HepG2 (cell line): ENCODE results near the gene COL4A6. TPM values are rescaled to one million over a fixed set of nuclear protein-coding genes. Genes with fewer than 3 reads are reported as not detected.

Experiments
- ATAC-seq: fragments of 200-7000 bp; cut with Tn5 transposase; 3 replicates; pipeline ENCODE4 v1.9.1; 2020; ENCODE audit warnings: mild to moderate bottlenecking, moderate library complexity
- BruUV-seq: library from RNA; stranded (reverse); fragments of 400-500 nt; replicated peaks from 2 replicates; lab custom pipeline; 2021; lab: Mats Ljungman, UMichigan
- CTCF ChIA-PET: fragments of 300-600 bp; formaldehyde crosslinking; extraction: SDS; loops from one replicate; lab custom pipeline; 2021; ENCODE audit warnings: low total read pairs, inconsistent platforms, low intra/inter-chr PET ratio; lab: Yijun Ruan, JAX
- POLR2A ChIA-PET: fragments of 350-600 bp; sonication (Branson Sonifier 250); formaldehyde crosslinking; loops from one replicate; lab custom pipeline; 2020; ENCODE audit warnings: antibody characterized with exemption, inconsistent platforms; lab: Yijun Ruan, JAX
- DNase-seq: peaks from one replicate; pipeline ENCODE4 v3.0.0-alpha.2; 2015; ENCODE audit warnings: low spot score
- FAIRE-seq: peaks from 3 replicates; lab custom pipeline; 2011; peaks lifted over from hg19 to GRCh38; lab: Jason Lieb, UNC
- H2AFZ ChIP-seq: one replicate; pipeline ENCODE4 v1.6.1; 2011; ENCODE audit warnings: low read length, inconsistent platforms
- H3K27ac ChIP-seq: fragments of 300-600 bp; 3 replicates; pipeline ENCODE4 v1.8.0; 2011; ENCODE audit warnings: mixed run types, mild to moderate bottlenecking, mixed read lengths, low read length, inconsistent platforms; ENCODE audit not compliant: insufficient read depth; ENCODE audit errors: extremely low read length
- H3K27me3 ChIP-seq, 2 experiments: fragments of 200-600 bp in 1 of 2; 2 replicates in 1 of 2; 3 replicates in 1 of 2; pipeline versions ENCODE4 v1.6.0 to v1.8.0; 2011; ENCODE audit warnings: low read length in 2 of 2, mild to moderate bottlenecking in 2 of 2, moderate library complexity in 2 of 2, inconsistent platforms in 1 of 2; ENCODE audit not compliant: insufficient read depth in 2 of 2, control insufficient read depth in 1 of 2
- H3K36me3 ChIP-seq, 2 experiments: fragments of 200-600 bp in 1 of 2; replicated peaks in 1 of 2; 2 replicates in 1 of 2; 3 replicates in 1 of 2; pipeline versions ENCODE4 v1.5.1 to v1.8.0; 2011; ENCODE audit warnings: low read length in 2 of 2, inconsistent platforms in 1 of 2; ENCODE audit not compliant: insufficient read depth in 2 of 2, control insufficient read depth in 1 of 2
- H3K4me1 ChIP-seq: 2 replicates; pipeline ENCODE4 v1.5.1; 2012; ENCODE audit warnings: low read length, inconsistent platforms; ENCODE audit not compliant: insufficient read depth
- H3K4me2 ChIP-seq: 2 replicates; pipeline ENCODE4 v1.6.0; 2011; ENCODE audit warnings: low read depth, low read length, inconsistent platforms
- H3K4me3 ChIP-seq, 3 experiments: fragments of 200-600 bp in 1 of 3; sonication (generic), shearing (Covaris generic) in 1 of 3; replicated peaks in 1 of 3; 2 replicates each; pipeline ENCODE4 v1.5.1; 2011 to 2016; ENCODE audit warnings: low read length in 3 of 3, inconsistent platforms in 2 of 3, low read depth in 2 of 3, mild to moderate bottlenecking in 2 of 3, control low read depth in 1 of 3, mixed read lengths in 1 of 3; ENCODE audit not compliant: insufficient read depth in 1 of 3
- H3K79me2 ChIP-seq: one replicate; pipeline ENCODE4 v1.6.1; 2011; ENCODE audit warnings: low read length, inconsistent platforms; ENCODE audit not compliant: insufficient read depth
- H3K9ac ChIP-seq: 2 replicates; pipeline ENCODE4 v1.6.0; 2011; ENCODE audit warnings: mild to moderate bottlenecking, low read depth, low read length, inconsistent platforms; ENCODE audit not compliant: insufficient read depth
- H3K9me3 ChIP-seq: 2 replicates; pipeline ENCODE4 v1.5.1; 2012; ENCODE audit warnings: mild to moderate bottlenecking, low read length
- H4K20me1 ChIP-seq: 2 replicates; pipeline ENCODE4 v1.6.0; 2011; ENCODE audit warnings: inconsistent platforms, mild to moderate bottlenecking, low read length, moderate library complexity; ENCODE audit not compliant: insufficient read depth
- KDM4B ChIP-seq: sonication (generic); formaldehyde crosslinking; IDR thresholded peaks from 2 replicates; pipeline ENCODE4 v1.4.0; 2020; ENCODE audit warnings: missing genetic modification reagents
- TEAD2 ChIP-seq: sonication (generic); formaldehyde crosslinking; IDR thresholded peaks from 2 replicates; pipeline ENCODE4 v1.9.0; 2021; ENCODE audit warnings: missing genetic modification reagents
- ZNF766 ChIP-seq: sonication (generic); formaldehyde crosslinking; IDR thresholded peaks from 2 replicates; pipeline ENCODE4 v1.5.0; 2020; ENCODE audit warnings: missing genetic modification reagents, borderline replicate concordance
- ZSCAN29 ChIP-seq: sonication (generic); formaldehyde crosslinking; conservative IDR thresholded peaks from 2 replicates; pipeline ENCODE4 v1.4.0; 2020; ENCODE audit warnings: mild to moderate bottlenecking, missing genetic modification reagents
- WGBS: methylation state at CpG from one replicate; pipeline ENCODE4 v1.1.6; 2017; ENCODE audit warnings: low lambda C conversion rate; 5-methylcytosine and 5-hydroxymethylcytosine counted together
- in situ Hi-C: cut with HindIII; loops from 2 replicates; pipeline ENCODE4 v1.10.0; 2017; ENCODE audit warnings: low pct_unique_long_range_greater_than_20kb; ENCODE audit not compliant: extremely low pct_ligation_motif_present
- intact Hi-C: fragments of 100-400 bp; cut with micrococcal nuclease; formaldehyde crosslinking; loops from one replicate; pipeline ENCODE4 v1.10.0; 2022; ENCODE audit not compliant: unreplicated experiment
- polyA plus RNA-seq, 8 experiments: library from polyadenylated mRNA; depleted of rRNA in 3 of 8; stranded (reverse) in 7 of 8; unstranded in 1 of 8; fragments of >200 nt; fragmentation: Illumina TruSeq in 4 of 8; extraction: Trizol in 4 of 8; gene quantifications; 2 replicates each; pipeline versions ENCODE4 v1.2.1 to v1.2.3, GENCODE V29; 2011 to 2016; ENCODE audit warnings: low read depth in 4 of 8, missing spikeins in 1 of 8, mixed read lengths in 1 of 8; ENCODE audit not compliant: insufficient read depth in 1 of 8
- total RNA-seq, 5 experiments: library from RNA; depleted of rRNA; stranded (reverse); fragments of >200 nt; fragmentation: Illumina TruSeq; extraction: Trizol; gene quantifications; 2 replicates each; pipeline ENCODE4 v1.2.3, GENCODE V29; 2016; ENCODE audit warnings: low read depth in 1 of 5
- TF ChIP-seq, protein P1 (sequence below): sonication (generic); formaldehyde crosslinking; IDR thresholded peaks from 2 replicates; pipeline ENCODE4 v1.5.0; 2020; ENCODE audit warnings: mild to moderate bottlenecking, missing genetic modification reagents, borderline replicate concordance
- TF ChIP-seq, protein P2 (sequence below): sonication (generic); formaldehyde crosslinking; IDR thresholded peaks from 2 replicates; pipeline ENCODE4 v1.8.1; 2023; ENCODE audit warnings: mild to moderate bottlenecking, missing genetic modification reagents
- TF ChIP-seq, protein P3 (sequence below): sonication (generic); formaldehyde crosslinking; conservative IDR thresholded peaks from 2 replicates; pipeline ENCODE4 v1.8.0; 2022; ENCODE audit warnings: mild to moderate bottlenecking, moderate library complexity, missing genetic modification reagents

The COL4A6 gene
- total and polyA plus RNA-seq, 2 of the 13 experiments (the other 11 are each of a cell fraction or from before 2014, with no cell fraction given), result 4.5 to 8.2 TPM

DNA sequence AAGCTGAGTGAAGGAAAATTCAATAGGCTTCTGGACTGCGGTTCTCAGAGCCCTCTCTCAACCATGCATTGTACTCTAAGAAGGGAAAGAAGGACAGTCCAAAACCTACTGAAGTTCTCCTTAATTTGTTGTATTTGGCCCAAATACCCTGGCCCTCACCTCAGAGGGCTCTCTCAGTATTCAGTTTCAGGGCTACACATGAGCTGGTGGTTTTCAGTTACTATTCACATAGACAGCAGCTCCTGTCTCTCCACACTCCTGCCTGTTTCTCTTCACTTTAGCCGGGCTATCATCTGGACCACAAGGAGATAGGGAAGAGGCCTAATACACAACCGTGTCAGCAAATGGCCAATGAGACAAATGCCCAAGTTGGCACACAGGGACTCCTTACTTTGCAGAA lies 280.6 kb downstream of the COL4A6 start (continued):
- TF ChIP-seq, protein P1, sequence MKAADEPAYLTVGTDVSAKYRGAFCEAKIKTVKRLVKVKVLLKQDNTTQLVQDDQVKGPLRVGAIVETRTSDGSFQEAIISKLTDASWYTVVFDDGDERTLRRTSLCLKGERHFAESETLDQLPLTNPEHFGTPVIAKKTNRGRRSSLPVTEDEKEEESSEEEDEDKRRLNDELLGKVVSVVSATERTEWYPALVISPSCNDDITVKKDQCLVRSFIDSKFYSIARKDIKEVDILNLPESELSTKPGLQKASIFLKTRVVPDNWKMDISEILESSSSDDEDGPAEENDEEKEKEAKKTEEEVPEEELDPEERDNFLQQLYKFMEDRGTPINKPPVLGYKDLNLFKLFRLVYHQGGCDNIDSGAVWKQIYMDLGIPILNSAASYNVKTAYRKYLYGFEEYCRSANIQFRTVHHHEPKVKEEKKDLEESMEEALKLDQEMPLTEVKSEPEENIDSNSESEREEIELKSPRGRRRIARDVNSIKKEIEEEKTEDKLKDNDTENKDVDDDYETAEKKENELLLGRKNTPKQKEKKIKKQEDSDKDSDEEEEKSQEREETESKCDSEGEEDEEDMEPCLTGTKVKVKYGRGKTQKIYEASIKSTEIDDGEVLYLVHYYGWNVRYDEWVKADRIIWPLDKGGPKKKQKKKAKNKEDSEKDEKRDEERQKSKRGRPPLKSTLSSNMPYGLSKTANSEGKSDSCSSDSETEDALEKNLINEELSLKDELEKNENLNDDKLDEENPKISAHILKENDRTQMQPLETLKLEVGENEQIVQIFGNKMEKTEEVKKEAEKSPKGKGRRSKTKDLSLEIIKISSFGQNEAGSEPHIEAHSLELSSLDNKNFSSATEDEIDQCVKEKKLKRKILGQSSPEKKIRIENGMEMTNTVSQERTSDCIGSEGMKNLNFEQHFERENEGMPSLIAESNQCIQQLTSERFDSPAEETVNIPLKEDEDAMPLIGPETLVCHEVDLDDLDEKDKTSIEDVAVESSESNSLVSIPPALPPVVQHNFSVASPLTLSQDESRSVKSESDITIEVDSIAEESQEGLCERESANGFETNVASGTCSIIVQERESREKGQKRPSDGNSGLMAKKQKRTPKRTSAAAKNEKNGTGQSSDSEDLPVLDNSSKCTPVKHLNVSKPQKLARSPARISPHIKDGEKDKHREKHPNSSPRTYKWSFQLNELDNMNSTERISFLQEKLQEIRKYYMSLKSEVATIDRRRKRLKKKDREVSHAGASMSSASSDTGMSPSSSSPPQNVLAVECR, result no peak
- TF ChIP-seq KDM4B (CRISPR knock-in tag), result no peak
- TF ChIP-seq, all 625 proteins: peak for 0

DNA sequence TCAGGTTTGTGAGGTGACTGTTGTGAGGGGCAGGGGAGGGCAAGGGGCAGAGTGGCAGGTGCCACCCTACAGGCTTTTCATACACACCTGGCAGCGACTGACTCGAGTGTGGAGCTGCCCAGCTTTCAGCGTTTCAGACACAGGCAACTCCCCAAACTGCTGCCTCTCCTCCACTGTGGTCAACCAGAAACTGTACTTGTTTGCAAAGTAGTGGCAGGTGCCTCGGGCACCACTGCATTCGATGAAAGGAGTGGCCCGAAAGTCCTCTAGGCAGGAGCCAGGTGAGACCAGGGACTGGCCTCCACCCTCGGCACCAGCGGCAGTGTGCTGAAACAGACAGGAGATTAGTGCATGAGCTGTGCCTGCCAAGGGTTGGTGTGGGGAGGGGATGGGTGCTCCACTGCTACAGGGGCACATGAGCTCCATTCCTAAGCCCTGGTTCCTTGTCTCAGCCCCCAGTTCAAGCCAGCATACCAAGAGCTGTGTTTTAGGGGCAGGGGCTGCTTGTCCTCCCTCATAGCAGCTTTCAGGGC lies 281.2 kb downstream of the COL4A6 start:
- ChIA-PET POLR2A (no interaction called here), CTCF (no interaction called here)
- DNase-seq (no peak), ATAC-seq (no peak), FAIRE-seq (no peak)
- BruUV-seq, result no TSS peak
- no CpG with 5 or more reads among the region's 8 CpGs for WGBS
- Histone ChIP-seq H3K9me3 (no peaks in the 10 kb centered on the region), H4K20me1 (no peaks in the 10 kb centered on the region), H2AFZ (no peak overlapping the region), H3K27me3 (no peaks in the 10 kb centered on the region), H3K79me2 (no peaks in the 10 kb centered on the region), H3K4me2 (no peak overlapping the region), H3K4me3 (no peak overlapping the region), H3K4me1 (no peaks in the 10 kb centered on the region), H3K27ac (no peak overlapping the region), H3K9ac (no peak overlapping the region), H3K36me3 (no peaks in the 10 kb centered on the region)
- TF ChIP-seq ZSCAN29 (CRISPR knock-in tag) (no peak), ZNF766 (no peak), TEAD2 (no peak)
- TF ChIP-seq, protein P2, sequence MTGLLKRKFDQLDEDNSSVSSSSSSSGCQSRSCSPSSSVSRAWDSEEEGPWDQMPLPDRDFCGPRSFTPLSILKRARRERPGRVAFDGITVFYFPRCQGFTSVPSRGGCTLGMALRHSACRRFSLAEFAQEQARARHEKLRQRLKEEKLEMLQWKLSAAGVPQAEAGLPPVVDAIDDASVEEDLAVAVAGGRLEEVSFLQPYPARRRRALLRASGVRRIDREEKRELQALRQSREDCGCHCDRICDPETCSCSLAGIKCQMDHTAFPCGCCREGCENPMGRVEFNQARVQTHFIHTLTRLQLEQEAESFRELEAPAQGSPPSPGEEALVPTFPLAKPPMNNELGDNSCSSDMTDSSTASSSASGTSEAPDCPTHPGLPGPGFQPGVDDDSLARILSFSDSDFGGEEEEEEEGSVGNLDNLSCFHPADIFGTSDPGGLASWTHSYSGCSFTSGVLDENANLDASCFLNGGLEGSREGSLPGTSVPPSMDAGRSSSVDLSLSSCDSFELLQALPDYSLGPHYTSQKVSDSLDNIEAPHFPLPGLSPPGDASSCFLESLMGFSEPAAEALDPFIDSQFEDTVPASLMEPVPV (CRISPR knock-in tag), result no peak
- TF ChIP-seq, protein P3, sequence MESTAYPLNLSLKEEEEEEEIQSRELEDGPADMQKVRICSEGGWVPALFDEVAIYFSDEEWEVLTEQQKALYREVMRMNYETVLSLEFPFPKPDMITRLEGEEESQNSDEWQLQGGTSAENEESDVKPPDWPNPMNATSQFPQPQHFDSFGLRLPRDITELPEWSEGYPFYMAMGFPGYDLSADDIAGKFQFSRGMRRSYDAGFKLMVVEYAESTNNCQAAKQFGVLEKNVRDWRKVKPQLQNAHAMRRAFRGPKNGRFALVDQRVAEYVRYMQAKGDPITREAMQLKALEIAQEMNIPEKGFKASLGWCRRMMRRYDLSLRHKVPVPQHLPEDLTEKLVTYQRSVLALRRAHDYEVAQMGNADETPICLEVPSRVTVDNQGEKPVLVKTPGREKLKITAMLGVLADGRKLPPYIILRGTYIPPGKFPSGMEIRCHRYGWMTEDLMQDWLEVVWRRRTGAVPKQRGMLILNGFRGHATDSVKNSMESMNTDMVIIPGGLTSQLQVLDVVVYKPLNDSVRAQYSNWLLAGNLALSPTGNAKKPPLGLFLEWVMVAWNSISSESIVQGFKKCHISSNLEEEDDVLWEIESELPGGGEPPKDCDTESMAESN (CRISPR knock-in tag), result no peak
- in situ Hi-C loops (no loop called here), intact Hi-C loops (no loop called here)
